ENCODE data around the gene PCSK1.

The PCSK1 gene

GRCh38 chr5:96432216-96433065, 607 bp downstream of the PCSK1 start:
- H3K4me2 ChIP-seq (ENCODE audit: low read length), result no peak overlapping the region
- no peak overlapping the region for H3K4me3 ChIP-seq (ENCODE audit: low read depth, low read length, poor library complexity, severe bottlenecking)
- no peaks in the 10 kb centered on the region for H4K20me1 ChIP-seq (ENCODE audit: insufficient read depth, low read length)
- no peaks in the 10 kb centered on the region for H3F3A ChIP-seq (ENCODE audit: insufficient read depth, low read length)
- H3K79me2 ChIP-seq (ENCODE audit: insufficient read depth, low read length), result no peaks in the 10 kb centered on the region
- H2AFZ ChIP-seq (ENCODE audit: low read length), result no peak overlapping the region
- no peaks in the 10 kb centered on the region for H3K4me1 ChIP-seq (ENCODE audit: insufficient read depth, low read length, severe bottlenecking)
- H3K36me3 ChIP-seq (ENCODE audit: insufficient read depth, low read length), result no peaks in the 10 kb centered on the region
- no peak overlapping the region for H3K27ac ChIP-seq (ENCODE audit: low read depth, low read length, poor library complexity, severe bottlenecking)
- TF ChIP-seq CTCF (IDR thresholded peaks at IDR 0.05; ENCODE audit: low read length) (no peak), EZH2 (IDR thresholded peaks at IDR 0.05; ENCODE audit: borderline replicate concordance, low read length) (no peak)
- H3K9me3 ChIP-seq (ENCODE audit: low read length), result no peaks in the 10 kb centered on the region
- no peak overlapping the region for H3K9ac ChIP-seq (ENCODE audit: low read length)
- no peaks in the 10 kb centered on the region for H3K27me3 ChIP-seq (ENCODE audit: insufficient read depth, low read length)
- H3K9me2 ChIP-seq (ENCODE audit: low read depth, low read length), result no peaks in the 10 kb centered on the region

- no peak overlapping the region for H3K9ac ChIP-seq (ENCODE audit: low read length)
- no peaks in the 10 kb centered on the region for H3K9me3 ChIP-seq (ENCODE audit: low read length)
- no peaks in the 10 kb centered on the region for H3K9me2 ChIP-seq (ENCODE audit: low read depth, low read length)
- H3K4me1 ChIP-seq (ENCODE audit: insufficient read depth, low read length, severe bottlenecking), result no peaks in the 10 kb centered on the region
- no peak overlapping the region for H3K27ac ChIP-seq (ENCODE audit: low read depth, low read length, poor library complexity, severe bottlenecking)
- H3K36me3 ChIP-seq (ENCODE audit: insufficient read depth, low read length), result no peaks in the 10 kb centered on the region
- H3F3A ChIP-seq (ENCODE audit: insufficient read depth, low read length), result no peaks in the 10 kb centered on the region
- no peaks in the 10 kb centered on the region for H4K20me1 ChIP-seq (ENCODE audit: insufficient read depth, low read length)
- H3K27me3 ChIP-seq (ENCODE audit: insufficient read depth, low read length), result no peaks in the 10 kb centered on the region
- no peaks in the 10 kb centered on the region for H3K79me2 ChIP-seq (ENCODE audit: insufficient read depth, low read length)
- TF ChIP-seq EZH2 (IDR thresholded peaks at IDR 0.05; ENCODE audit: borderline replicate concordance, low read length) (no peak), CTCF (IDR thresholded peaks at IDR 0.05; ENCODE audit: low read length) (no peak)
- H3K4me3 ChIP-seq (ENCODE audit: low read depth, low read length, poor library complexity, severe bottlenecking), result no peak overlapping the region
- no peak overlapping the region for H2AFZ ChIP-seq (ENCODE audit: low read length)
- no peak overlapping the region for H3K4me2 ChIP-seq (ENCODE audit: low read length)
Measured at GRCh38 chr5:96431376-96432187, 1.5 kb downstream of the PCSK1 start.

GRCh38 chr5:96427824-96428223, 5.2 kb downstream of the PCSK1 start:
- Histone ChIP-seq H3K9me2 (ENCODE audit: low read depth, low read length) (no peaks in the 10 kb centered on the region), H3K79me2 (ENCODE audit: insufficient read depth, low read length) (no peaks in the 10 kb centered on the region), H3K4me2 (ENCODE audit: low read length) (no peak overlapping the region), H3K27ac (ENCODE audit: low read depth, low read length, poor library complexity, severe bottlenecking) (no peak overlapping the region), H3K4me1 (ENCODE audit: insufficient read depth, low read length, severe bottlenecking) (no peaks in the 10 kb centered on the region), H3F3A (ENCODE audit: insufficient read depth, low read length) (no peaks in the 10 kb centered on the region), H3K4me3 (ENCODE audit: low read depth, low read length, poor library complexity, severe bottlenecking) (no peak overlapping the region), H3K9ac (ENCODE audit: low read length) (no peak overlapping the region), H3K9me3 (ENCODE audit: low read length) (no peaks in the 10 kb centered on the region), H3K36me3 (ENCODE audit: insufficient read depth, low read length) (no peaks in the 10 kb centered on the region), H4K20me1 (ENCODE audit: insufficient read depth, low read length) (no peaks in the 10 kb centered on the region), H3K27me3 (ENCODE audit: insufficient read depth, low read length) (no peaks in the 10 kb centered on the region), H2AFZ (ENCODE audit: low read length) (no peak overlapping the region)
- TF ChIP-seq CTCF (IDR thresholded peaks at IDR 0.05; ENCODE audit: low read length), result no peak
- no peak for TF ChIP-seq EZH2 (IDR thresholded peaks at IDR 0.05; ENCODE audit: borderline replicate concordance, low read length)
